Subcutaneous adipose tissue (tissue), 4 donors: ENCODE data around the gene ZNF358. TPM values are rescaled to one million over a fixed set of nuclear protein-coding genes. Genes with fewer than 3 reads are reported as not detected.

Source experiments
- total RNA-seq, 4 donors: library from RNA; depleted of rRNA; stranded (reverse); fragments of >200 nt; gene quantifications; one replicate each; pipeline ENCODE4 v1.1.0, GENCODE V29; 2016
- TF ChIP-seq, protein P1 (sequence below): fragments of 450-650 bp; IDR thresholded peaks from one replicate; pipeline ENCODE4 v1.5.1; 2016; ENCODE audit warnings: low read depth, mild to moderate bottlenecking, control low read depth, antibody characterized with exemption, moderate library complexity

ZNF358 gene
- total RNA-seq, 4 donors from 2014 or later: 39.8 to 88.7 (median 46.7) TPM

DNA sequence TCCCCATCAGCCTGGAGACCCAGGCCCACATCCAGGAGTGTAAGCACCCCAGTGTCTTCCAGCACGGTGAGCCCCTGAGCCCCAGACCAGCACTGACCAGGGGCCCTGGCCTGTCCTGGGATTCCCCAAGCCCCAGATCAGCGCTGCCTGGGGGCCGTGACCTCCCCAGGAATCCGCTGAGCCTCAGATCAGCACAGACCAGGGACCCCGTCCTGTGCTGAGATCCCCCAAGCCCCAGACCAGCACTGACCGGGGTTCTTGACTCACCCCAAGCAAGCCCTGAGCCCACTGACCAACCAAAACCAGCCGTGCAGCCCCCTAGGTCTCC, 12.3 kb downstream of the ZNF358 start:
- TF ChIP-seq, protein P1, sequence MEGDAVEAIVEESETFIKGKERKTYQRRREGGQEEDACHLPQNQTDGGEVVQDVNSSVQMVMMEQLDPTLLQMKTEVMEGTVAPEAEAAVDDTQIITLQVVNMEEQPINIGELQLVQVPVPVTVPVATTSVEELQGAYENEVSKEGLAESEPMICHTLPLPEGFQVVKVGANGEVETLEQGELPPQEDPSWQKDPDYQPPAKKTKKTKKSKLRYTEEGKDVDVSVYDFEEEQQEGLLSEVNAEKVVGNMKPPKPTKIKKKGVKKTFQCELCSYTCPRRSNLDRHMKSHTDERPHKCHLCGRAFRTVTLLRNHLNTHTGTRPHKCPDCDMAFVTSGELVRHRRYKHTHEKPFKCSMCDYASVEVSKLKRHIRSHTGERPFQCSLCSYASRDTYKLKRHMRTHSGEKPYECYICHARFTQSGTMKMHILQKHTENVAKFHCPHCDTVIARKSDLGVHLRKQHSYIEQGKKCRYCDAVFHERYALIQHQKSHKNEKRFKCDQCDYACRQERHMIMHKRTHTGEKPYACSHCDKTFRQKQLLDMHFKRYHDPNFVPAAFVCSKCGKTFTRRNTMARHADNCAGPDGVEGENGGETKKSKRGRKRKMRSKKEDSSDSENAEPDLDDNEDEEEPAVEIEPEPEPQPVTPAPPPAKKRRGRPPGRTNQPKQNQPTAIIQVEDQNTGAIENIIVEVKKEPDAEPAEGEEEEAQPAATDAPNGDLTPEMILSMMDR: no peak

DNA sequence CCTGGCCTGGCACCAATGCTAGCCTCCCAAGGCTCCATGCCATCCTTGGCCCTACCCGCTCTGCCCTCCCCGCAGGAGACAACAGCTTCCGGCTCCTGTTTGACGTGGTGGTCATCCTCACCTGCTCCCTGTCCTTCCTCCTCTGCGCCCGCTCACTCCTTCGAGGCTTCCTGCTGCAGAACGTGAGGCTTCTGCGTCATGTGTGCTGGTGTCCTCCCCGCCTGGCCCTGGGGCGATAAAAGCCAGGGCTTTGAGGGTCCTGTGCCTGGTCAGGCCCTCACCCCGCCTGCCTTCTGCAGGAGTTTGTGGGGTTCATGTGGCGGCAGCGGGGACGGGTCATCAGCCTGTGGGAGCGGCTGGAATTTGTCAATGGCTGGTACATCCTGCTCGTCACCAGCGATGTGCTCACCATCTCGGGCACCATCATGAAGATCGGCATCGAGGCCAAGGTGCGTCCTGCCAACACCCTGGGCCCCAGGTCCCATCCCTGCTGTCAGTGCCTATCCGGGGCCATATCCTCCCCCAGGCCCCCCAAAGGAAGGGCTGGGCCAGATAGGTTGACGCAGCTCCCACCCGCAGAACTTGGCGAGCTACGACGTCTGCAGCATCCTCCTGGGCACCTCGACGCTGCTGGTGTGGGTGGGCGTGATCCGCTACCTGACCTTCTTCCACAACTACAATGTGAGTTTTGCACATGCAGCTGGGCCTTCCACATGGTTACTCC, 12.8 kb downstream of the ZNF358 start:
- TF ChIP-seq, protein P1: no peak

DNA sequence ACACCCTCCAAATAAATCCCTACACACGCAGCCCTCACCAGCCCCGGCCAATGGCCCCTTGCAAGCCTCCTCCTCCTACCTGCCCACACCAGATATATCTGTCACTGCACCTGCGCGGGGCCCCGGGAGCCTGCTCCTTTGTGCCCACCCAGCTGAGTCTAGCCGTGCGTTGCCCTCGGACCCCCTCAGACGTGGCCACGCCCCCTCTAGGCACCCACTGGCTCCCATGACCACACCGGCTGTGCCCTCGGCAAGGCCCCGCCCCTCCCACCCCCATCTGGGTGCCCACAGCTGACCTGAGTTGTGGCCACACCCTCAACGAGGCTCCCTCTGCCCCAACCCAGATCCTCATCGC, 13.3 kb downstream of the ZNF358 start:
- TF ChIP-seq, protein P1: no peak

DNA sequence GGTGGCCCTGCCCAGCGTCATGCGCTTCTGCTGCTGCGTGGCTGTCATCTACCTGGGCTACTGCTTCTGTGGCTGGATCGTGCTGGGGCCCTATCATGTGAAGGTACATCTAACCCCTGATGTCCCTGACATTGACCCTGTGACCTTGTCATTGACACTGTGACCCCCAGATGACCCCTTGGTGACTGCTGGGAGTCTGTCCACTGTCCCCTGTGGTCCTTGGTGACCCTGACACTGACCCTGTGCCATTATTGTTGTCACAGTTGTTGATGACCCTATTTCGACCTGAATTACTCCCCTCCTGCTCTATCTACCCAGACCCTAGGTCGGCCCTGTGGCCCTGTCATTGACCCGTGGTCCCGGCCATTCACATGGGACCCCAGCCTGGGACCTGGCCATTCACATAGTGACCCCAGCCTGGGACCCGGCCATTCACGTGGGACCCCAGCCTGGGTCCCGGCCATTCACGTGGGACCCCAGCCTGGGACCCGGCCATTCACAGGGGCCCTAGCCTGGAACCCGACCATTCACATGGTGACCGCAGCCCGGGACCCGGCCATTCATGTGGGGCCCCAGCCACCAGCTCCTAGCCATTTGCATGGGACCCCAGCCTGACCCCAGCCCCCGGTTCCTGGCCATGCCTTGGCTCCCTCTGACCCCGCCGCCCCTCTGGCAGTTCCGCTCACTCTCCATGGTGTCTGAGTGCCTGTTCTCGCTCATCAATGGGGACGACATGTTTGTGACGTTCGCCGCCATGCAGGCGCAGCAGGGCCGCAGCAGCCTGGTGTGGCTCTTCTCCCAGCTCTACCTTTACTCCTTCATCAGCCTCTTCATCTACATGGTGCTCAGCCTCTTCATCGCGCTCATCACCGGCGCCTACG, 13.9 kb downstream of the ZNF358 start:
- TF ChIP-seq, protein P1: no peak

DNA sequence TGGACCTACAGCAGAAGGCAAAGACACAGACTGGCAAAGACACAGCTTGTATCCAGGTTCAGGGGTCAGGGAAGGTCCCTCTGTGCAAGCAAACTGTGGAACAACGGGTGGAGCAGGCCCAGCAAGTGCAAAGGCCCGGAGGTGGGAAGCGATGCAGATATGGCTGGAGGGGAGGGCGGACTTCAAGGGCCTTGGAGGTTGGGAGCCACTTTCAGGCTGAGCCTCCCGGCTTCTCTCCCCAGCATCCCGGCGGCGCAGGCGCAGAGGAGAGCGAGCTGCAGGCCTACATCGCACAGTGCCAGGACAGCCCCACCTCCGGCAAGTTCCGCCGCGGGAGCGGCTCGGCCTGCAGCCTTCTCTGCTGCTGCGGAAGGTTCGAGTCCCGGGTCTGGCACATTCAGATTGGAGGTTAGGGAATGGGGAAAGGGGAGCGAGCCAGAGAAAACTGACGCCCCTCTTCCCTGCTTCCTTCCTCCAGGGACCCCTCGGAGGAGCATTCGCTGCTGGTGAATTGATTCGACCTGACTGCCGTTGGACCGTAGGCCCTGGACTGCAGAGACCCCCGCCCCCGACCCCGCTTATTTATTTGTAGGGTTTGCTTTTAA, 17.5 kb downstream of the ZNF358 start:
- TF ChIP-seq, protein P1: no peak

DNA sequence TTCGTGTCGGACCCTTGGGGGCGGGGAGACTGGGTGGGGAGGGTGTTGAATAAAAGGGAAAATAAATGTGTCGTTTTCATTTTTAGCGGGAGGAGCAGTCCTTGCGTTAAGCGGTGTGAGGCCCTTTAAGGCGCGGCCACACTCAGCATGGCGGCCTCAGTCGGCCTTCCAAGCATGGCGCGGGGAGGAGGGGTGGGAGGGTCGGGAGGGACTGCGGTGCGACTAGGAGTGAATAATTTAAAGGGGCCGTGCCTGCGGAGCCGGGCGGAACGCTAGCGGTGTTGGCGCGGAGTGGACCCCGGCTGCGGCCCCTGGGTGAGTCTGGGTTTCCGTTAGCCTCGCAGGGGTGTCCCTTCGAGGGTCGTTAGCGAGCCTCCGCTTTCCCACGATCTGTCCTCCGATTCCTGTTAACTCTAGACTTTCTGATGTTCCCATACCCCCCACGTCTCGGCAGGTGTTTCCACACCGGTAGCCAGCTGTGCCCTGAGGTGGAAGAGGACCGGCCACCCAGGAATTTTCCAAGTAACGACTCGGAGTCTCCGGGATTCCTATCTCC, 18.1 kb downstream of the ZNF358 start:
- TF ChIP-seq, protein P1: no peak
